C1 segment of cervical spinal cord (tissue), 14 donors: ENCODE results near the gene GTF2F2.
A peak's percentile ranks its signal among the peaks of the same experiment; 100 is the strongest.
"Not testable (repeated sequence)": the region's sequence is repeated elsewhere in the genome, so short reads cannot be mapped to it uniquely, and the experiment has no call there.

ENCODE experiments used
- DNase-seq, 14 donors: peaks; one replicate each; lab custom pipeline; 2025; lab: John Stamatoyannopoulos, UW

Gene GTF2F2

DNA sequence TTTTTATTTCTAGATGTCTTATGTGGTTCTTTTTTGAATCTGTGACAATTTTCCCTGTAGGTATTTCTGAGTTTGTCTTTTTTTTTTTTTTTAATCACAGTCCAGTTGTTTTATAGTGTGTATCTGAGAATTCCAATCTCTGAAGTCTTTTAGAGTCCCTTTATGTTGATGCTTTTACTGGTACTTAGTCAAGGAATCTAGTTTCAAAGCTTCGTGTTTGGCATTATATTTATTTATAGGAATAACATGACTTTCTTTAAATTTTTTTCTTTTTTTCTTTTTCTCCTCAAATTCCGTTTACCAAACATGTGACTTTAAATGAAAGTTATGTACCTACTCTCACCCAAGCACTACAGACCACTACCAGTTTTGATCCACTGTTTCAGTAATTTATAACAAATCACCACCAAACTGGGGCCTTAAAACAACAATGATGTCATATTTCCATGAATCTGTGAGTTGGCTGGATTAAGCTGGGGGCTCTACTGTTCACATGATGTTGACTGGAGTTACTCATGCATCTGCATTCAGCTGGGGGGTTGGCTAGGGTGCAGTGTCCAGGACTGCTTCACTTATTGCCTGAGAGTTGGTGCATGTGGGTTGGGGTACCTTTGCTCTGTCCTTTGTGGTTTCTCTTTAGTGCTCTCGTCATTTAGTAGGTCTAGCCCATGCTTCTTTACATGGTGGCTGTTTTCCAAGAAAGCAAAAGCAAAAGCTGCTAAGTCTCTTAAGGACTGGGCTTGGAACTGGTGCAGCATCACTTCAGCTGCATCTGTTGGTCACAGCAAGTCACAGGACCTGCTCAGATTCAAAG, 58.2 kb downstream of the GTF2F2 start:
- DNase-seq: no peak

DNA sequence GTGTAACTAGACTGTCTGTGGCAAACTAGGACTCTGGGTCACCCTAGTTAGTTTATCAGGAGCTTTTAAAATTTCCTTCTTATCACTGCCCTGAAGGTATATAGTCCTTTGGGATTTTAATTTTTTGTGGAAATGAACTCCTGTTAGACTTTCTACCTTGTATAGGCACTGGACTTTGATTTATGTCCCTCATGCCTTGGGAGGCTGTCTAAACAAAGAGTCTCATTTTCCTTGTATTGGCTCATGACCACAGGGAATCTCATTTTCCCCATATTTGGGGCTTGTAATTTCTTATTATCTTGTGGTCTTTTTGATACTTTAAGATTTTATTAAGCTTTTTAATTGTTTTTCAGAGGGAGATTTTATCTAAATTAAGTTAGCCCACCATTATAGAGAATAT, 59.1 kb downstream of the GTF2F2 start:
- no peak for DNase-seq

DNA sequence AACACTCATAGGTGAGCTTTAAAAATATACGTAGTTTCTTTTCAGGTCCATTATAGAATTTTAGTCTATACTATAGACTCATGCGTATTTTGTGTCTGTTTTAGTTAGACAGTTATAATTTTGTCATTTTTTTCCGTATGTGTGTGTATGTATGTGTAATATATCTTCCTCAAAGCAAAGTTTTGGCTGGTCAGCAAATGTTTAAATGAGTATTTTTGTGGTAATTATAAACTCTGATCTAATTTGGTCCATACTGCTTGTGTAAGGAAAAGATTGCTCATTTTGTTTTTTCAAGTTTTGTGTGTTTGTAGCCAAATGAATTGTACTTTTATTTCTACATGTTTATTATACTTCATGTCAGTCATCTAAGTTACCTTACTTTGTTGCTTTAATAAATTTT, 60.0 kb downstream of the GTF2F2 start:
- no peak for DNase-seq

DNA sequence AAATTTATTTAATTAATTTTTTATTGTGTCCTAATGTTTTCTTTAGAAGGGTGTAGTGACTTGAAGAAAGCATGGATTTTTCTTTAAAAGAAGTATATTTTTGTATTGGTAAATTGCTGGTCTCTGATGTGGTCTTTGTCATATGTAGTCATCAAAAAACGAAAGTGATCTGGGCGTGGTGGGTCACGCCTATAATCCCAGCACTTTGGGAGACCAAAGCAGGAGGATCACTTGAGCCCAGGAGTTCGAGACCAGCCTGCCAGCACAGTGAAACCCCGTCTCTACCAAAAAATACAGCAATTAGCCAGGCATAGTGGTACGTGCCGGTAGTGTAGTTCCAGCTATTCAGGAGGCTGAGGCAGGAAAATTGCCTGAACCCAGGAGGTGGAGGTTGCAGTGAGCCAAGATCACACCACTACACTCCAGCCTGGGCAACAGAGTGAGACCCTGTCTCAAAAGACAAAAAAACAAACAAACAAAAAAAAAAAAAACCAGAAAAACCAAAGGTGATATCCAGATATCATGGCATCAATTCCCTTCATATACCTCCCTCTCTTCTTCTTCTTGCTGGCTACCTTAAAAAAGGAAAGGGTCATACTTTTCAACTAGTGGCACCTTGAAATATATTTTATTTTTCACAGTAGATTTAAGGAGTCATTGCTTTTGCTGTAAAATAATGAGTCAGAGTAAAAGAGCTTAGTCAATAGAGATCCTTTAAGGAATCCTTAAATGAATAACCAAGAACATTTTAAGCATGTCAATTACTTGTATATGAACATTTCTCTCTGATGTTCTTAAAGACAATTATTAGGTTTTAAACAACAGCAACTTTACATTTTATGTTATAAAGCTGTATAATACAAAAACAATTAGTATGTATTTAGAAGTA, 60.6 kb downstream of the GTF2F2 start:
- no peak for DNase-seq

GRCh38 chr13:45184693-45185092, 64.4 kb downstream of the GTF2F2 start:
- no peak for DNase-seq

- DNase-seq: no peak
Measured at GRCh38 chr13:45185286-45185685, 65.0 kb downstream of the GTF2F2 start.

GRCh38 chr13:45189077-45189476, 68.8 kb downstream of the GTF2F2 start:
- DNase-seq: not testable (repeated sequence)

- not testable (repeated sequence) for DNase-seq
Measured at GRCh38 chr13:45189511-45189910, 69.2 kb downstream of the GTF2F2 start.

DNA sequence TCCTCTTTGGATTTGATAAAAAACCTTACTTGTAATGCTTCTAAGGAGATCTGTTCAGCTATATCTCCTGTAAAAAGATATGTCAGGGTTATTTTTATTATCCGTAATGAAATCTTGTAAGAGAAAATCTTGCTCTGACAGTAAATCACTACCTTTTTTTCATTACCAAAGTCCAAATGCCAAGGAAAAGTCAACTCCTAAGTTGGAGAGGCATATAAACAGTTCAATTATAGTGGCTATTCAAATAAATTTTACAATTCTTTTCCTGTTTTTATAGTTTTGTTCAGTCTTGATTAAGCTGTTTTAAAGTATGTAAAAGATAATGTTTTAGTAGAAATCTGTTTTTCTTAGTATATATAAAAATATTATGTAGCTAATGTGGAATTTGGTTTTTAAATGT, 71.6 kb downstream of the GTF2F2 start:
- DNase-seq: no peak

- peak in 11 of 14 donors; percentile 4 to 66 (median 34) for DNase-seq
Measured at GRCh38 chr13:45194081-45194939, 74.0 kb downstream of the GTF2F2 start.

- DNase-seq: no peak
Measured at GRCh38 chr13:45195421-45195820, 75.1 kb downstream of the GTF2F2 start.

- no peak for DNase-seq
Measured at GRCh38 chr13:45196096-45196495, 75.8 kb downstream of the GTF2F2 start.

GRCh38 chr13:45196622-45197021, 76.3 kb downstream of the GTF2F2 start:
- no peak for DNase-seq

GRCh38 chr13:45198041-45198440, 77.7 kb downstream of the GTF2F2 start:
- no peak for DNase-seq

GRCh38 chr13:45198924-45199323, 78.6 kb downstream of the GTF2F2 start:
- no peak for DNase-seq

GRCh38 chr13:45199711-45200110, 79.4 kb downstream of the GTF2F2 start:
- no peak for DNase-seq

DNA sequence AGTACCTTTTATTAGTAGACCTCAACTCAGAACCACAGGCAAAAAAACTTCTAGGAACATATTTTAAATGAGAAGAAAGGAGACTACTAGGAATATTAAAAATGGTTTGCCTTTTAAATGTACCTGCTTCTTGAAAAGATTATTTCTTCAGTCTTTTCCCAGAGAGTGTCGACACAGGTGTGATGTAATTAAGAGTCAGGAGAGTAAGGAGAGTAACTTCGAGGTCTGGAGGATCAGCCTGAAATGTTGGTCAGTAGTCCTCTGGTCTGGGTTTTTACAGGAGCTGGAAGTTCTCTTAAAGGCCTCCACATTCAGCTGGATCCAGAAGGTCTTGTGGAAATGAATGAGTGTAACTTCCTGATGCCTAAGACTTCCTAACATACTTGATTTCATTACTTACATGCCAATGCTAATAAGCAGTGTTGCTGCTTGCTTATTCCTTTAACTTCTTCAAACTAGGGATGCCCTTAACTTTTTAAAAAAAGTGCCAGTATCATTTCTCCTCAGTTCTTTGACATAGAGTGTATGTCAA, 80.5 kb downstream of the GTF2F2 start, which contains the start of gene KCTD4:
Gene KCTD4 (minus strand): TSS at position 345 of the 532 bp plus-strand sequence. CDS start 6,478 bp downstream, outside the sequence.
- DNase-seq: no peak

DNA sequence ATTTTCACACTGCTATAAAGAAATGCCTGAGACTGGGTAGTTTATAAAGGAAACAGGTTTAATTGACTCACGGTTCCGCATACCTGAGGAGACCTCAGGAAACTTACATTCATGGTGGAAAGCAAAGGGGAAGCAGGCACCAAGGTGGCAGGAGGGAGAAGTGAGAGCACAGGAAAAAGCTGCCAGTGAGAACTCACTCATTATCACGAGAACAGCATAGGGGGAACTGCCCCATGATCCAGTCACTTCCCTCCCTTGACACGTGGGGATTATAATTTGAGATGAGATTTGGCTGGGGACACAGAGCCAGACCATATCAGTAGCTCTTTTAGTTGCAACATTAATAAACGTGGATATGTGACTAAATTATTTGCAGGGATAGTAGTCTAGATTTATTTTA, 84.8 kb downstream of the GTF2F2 start:
- DNase-seq: no peak

- DNase-seq: no peak
Measured at GRCh38 chr13:45206340-45206739, 86.0 kb downstream of the GTF2F2 start.

- no peak for DNase-seq
Measured at GRCh38 chr13:45207319-45207718, 87.0 kb downstream of the GTF2F2 start.

GRCh38 chr13:45208132-45208531, 87.8 kb downstream of the GTF2F2 start:
- DNase-seq: no peak
